Mammary epithelial cell (primary cell): ENCODE results near the gene KCNQ5.

Experiments
- EZH2 ChIP-seq: IDR thresholded peaks from 2 replicates; pipeline ENCODE4 v1.6.1; 2012; ENCODE audit warnings: low read length, inconsistent platforms, borderline replicate concordance
- TF ChIP-seq, protein P1 (sequence below), 2 donors: IDR thresholded peaks in 1 of 2; conservative IDR thresholded peaks in 1 of 2; 2 replicates each; pipeline ENCODE4 v1.5.1; 2011 to 2012; ENCODE audit warnings: inconsistent platforms in 2 of 2, low read length in 2 of 2, mild to moderate bottlenecking in 2 of 2, control low read depth in 1 of 2, low read depth in 1 of 2; ENCODE audit not compliant: insufficient read depth in 1 of 2; ENCODE audit errors: extremely low read depth in 1 of 2

- TF ChIP-seq, protein P1, sequence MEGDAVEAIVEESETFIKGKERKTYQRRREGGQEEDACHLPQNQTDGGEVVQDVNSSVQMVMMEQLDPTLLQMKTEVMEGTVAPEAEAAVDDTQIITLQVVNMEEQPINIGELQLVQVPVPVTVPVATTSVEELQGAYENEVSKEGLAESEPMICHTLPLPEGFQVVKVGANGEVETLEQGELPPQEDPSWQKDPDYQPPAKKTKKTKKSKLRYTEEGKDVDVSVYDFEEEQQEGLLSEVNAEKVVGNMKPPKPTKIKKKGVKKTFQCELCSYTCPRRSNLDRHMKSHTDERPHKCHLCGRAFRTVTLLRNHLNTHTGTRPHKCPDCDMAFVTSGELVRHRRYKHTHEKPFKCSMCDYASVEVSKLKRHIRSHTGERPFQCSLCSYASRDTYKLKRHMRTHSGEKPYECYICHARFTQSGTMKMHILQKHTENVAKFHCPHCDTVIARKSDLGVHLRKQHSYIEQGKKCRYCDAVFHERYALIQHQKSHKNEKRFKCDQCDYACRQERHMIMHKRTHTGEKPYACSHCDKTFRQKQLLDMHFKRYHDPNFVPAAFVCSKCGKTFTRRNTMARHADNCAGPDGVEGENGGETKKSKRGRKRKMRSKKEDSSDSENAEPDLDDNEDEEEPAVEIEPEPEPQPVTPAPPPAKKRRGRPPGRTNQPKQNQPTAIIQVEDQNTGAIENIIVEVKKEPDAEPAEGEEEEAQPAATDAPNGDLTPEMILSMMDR (conservative IDR thresholded peaks at IDR 0.05 in 1 of 2, IDR thresholded peaks at IDR 0.05 in 1 of 2; ENCODE audit: extremely low read depth in 1 of 2, insufficient read depth in 1 of 2, low read depth in 1 of 2, low read length in 2 of 2), result no peak
- TF ChIP-seq EZH2, result no peak
Observed at GRCh38 chr6:73086726-73087125, 464.9 kb downstream of the KCNQ5 start.
